ENCODE data around the gene SLC37A1. TPM values are rescaled to one million over a fixed set of nuclear protein-coding genes. Genes with fewer than 3 reads are reported as not detected.
A peak's percentile ranks its signal among the peaks of the same experiment; 100 is the strongest.

Gene SLC37A1
- total RNA-seq, 1 experiment from 2014 or later, result 37.7 TPM

GRCh38 chr21:42525676-42526378, 12.2 kb downstream of the SLC37A1 start:
- no peaks in the 10 kb centered on the region for H3K79me2 ChIP-seq (ENCODE audit: insufficient read depth, low read length)
- H3K27me3 ChIP-seq (ENCODE audit: insufficient read depth, low read length), result no peaks in the 10 kb centered on the region
- H2BK5ac ChIP-seq (ENCODE audit: insufficient read length, low read length), result no peak overlapping the region
- H3T11ph ChIP-seq (ENCODE audit: low read length), result no peak overlapping the region
- no peak overlapping the region for H3K23ac ChIP-seq (ENCODE audit: insufficient read length, low read depth, low read length)
- H3K27ac ChIP-seq (ENCODE audit: insufficient read length, low read depth, low read length), result no peak overlapping the region
- WGBS (ENCODE audit: extremely low coverage, insufficient read length, low lambda C conversion rate), result no CpG with 5 or more reads among the region's 9 CpGs
- no peak overlapping the region for H2BK120ac ChIP-seq (ENCODE audit: low read depth, low read length, poor library complexity, severe bottlenecking)
- no peak overlapping the region for H4K8ac ChIP-seq (replicated peaks; ENCODE audit: insufficient read length, low read depth, low read length)
- H2AFZ ChIP-seq (ENCODE audit: low read length), result no peak overlapping the region
- H3K9me3 ChIP-seq (ENCODE audit: control insufficient read depth, low read depth, low read length), result no peaks in the 10 kb centered on the region
- H3K4me1 ChIP-seq (ENCODE audit: insufficient read depth, low read length), result peaks cover 4% of the 10 kb centered on the region; the same call in 1 of the 2 replicates
- no peak overlapping the region for H3K56ac ChIP-seq (ENCODE audit: insufficient read length, low read depth, low read length)
- H4K91ac ChIP-seq (ENCODE audit: insufficient read length, low read depth, low read length), result no peak overlapping the region
- H4K5ac ChIP-seq (ENCODE audit: insufficient read length, low read depth, low read length), result no peak overlapping the region
- no peak overlapping the region for H3K4me2 ChIP-seq (ENCODE audit: insufficient read depth, insufficient read length, low read length)
- peaks cover 11 to 59% (median 30%) of the 10 kb centered on the region in 3 experiments; a peak in 6 of 7 replicates for H3K36me3 Mint-ChIP-seq (ENCODE audit: insufficient read depth in 1 of 3, low read depth in 3 of 3)
- H3K14ac ChIP-seq (ENCODE audit: insufficient read depth, low read length), result no peak overlapping the region
- H4K20me1 ChIP-seq (ENCODE audit: control insufficient read depth, insufficient read depth, insufficient read length), result no peaks in the 10 kb centered on the region
- no peak overlapping the region for H2BK15ac ChIP-seq (ENCODE audit: low read depth, low read length)
- no peak overlapping the region for H2BK20ac ChIP-seq (ENCODE audit: low read depth, low read length, poor library complexity, severe bottlenecking)
- H3K4me3 Mint-ChIP-seq, result no peak overlapping the region; a peak in 1 of 5 replicates
- H2BK12ac ChIP-seq (ENCODE audit: insufficient read length, low read depth, low read length), result no peak overlapping the region
- H3K27me3 Mint-ChIP-seq (ENCODE audit: low read depth), result no peaks in the 10 kb centered on the region
- H3K9me3 Mint-ChIP-seq, result no peaks in the 10 kb centered on the region
- H3K4me1 Mint-ChIP-seq, result peaks cover 55 to 63% of the 10 kb centered on the region in 2 experiments
- peak overlapping the region in 2 of 3 experiments; percentile 63 to 73; a peak in 3 of 7 replicates for H3K27ac Mint-ChIP-seq
- H3K79me1 ChIP-seq (ENCODE audit: insufficient read depth, low read depth, low read length, poor library complexity, severe bottlenecking), result no peaks in the 10 kb centered on the region
- H3K9ac ChIP-seq (ENCODE audit: extremely low read depth, insufficient read length, low read length), result no peak overlapping the region
- DNase-seq, result no peak
- H3K4ac ChIP-seq (ENCODE audit: low read depth, low read length), result no peak overlapping the region
- H3K23me2 ChIP-seq (ENCODE audit: insufficient read length, low read depth, low read length, poor library complexity, severe bottlenecking), result no peaks in the 10 kb centered on the region
- no peak overlapping the region for H3K18ac ChIP-seq (ENCODE audit: insufficient read length, low read depth, low read length)
- no peak for TF ChIP-seq CTCF (conservative IDR thresholded peaks at IDR 0.05)
- H2AK5ac ChIP-seq (ENCODE audit: insufficient read length, low read length), result no peak overlapping the region
